Stimulated activated CD4-positive, alpha-beta T cell treated with anti-CD3 and anti-CD28 coated beads, Interleukin-1b, Interleukin-23, amount 100 ng/mL, for 4 hours (primary cell): Measurements from ENCODE around the gene KLHL22.
A peak's percentile ranks its signal among the peaks of the same experiment; 100 is the strongest.
"Not testable (repeated sequence)": the region's sequence is repeated elsewhere in the genome, so short reads cannot be mapped to it uniquely, and the experiment has no call there.

Source experiments
- DNase-seq, 2 donors: peaks; one replicate each; pipeline ENCODE4 v3.0.0-alpha.2; 2020; ENCODE audit warnings: low read depth in 2 of 2

Gene KLHL22

DNA sequence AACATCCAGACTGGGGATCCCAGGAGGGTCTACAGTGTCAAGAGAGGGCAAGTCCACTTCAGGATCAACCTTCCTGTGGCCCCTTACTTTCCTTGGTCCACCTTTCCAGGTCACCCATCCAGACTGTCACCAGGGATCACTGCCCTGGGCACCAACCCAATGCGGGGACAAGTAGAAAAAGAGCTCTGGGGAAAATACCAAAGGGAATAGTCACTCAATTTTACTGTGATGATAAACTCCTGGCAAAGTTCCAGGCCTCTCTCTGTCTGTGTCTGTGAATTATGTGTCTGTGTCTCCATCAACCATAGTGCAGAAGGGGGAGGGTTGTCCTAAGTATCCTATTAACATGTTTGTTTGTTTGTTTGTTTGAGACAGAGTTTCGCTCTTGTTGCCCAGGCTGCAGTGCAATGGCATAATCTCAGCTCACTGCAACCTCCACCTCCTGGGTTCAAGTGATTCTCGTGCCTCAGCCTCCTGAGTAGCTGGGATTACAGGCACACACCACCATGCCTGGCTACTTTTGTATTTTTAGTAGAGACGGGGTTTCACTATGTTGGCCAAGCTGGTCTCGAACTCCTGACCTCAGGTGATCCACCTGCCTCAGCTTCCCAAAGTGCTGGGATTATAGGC lies 8.8 kb upstream of the KLHL22 start:
- DNase-seq: not testable (repeated sequence)

DNA sequence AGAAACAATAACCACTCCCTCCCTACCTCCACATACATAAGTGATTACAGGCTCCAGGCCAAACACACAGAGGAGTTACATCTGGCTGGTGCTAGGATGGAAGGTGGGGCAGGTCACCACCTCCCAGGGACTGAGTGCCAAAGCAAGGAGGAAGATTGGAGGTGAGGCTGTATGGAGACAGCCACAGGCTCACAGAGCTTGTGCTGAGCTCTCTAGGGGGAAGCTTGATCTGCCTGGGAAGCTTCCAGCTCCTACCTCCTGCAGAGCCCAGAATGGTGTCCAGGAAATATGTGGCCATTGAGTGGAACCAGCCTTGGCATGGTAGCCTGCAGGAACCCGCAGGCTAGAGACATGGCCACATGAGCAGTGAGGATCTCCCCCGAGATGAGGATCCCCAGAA lies 8.2 kb upstream of the KLHL22 start:
- DNase-seq: no peak

- DNase-seq: no peak
These were observed 4.2 kb upstream of the KLHL22 start for GRCh38 chr22:20499769-20500168.

GRCh38 chr22:20498913-20499312 lies 3.3 kb upstream of the KLHL22 start:
- no peak for DNase-seq

GRCh38 chr22:20497426-20497825 lies 1.8 kb upstream of the KLHL22 start:
- no peak for DNase-seq

DNA sequence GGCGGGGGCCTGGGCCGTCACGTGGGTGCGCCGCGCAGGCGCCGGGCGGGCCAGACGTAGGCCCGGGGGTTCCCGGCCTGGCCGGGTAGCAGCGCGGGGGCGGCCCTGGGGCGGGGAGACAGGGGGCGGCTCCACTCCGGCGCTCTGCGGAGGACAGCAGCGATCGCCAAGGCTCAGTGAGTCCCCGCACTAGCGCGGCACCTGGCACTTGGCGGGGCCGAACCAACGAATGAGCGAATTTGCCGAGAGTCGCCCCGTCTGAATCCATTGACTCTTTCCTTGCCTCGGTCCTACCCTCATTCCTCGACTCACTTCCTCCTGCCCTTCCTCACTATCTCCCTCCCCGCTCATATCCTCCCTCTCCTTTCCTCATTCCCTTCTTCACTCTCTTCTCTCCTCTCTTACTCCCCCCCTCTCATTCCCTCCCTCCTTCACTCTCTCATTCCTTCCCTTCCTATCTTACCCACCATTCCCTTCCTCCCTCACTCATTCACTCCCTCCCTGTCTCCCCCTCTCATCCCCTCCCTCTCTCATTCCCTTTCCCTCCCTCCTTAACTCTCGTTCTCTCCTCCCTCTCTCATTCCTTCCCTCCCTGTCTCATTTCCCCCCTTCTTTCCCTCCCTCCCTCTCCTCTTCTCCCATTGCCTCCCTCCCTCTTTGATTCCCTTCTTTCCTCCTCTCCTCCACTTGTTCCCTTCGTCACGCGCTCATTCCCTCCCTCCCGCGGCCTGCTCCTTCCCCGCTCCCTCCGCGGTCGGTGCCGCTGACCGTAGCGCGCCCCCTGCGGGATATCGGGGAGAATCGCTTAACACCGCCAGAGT lies 476 bp upstream of the KLHL22 start:
- peak; percentile 86 to 93 for DNase-seq

DNA sequence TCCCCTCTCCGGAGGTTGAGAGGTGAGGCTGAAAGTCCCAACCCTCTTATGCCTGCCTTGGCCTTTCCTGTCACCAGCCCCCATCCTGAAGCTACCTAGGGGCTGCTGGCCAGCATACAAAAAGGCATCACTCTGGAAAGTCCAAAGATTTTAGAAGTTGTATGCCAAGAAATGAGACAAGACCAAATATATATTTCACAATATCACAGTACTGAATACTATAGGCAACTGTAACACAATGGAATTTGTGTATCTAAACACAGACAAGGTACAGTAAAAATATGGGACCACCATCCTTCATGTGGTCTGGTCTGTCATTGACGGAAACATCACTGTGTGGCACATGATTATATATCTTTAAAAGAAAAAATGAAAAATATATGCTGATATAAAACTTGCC lies 4.2 kb downstream of the KLHL22 start:
- DNase-seq: no peak

DNA sequence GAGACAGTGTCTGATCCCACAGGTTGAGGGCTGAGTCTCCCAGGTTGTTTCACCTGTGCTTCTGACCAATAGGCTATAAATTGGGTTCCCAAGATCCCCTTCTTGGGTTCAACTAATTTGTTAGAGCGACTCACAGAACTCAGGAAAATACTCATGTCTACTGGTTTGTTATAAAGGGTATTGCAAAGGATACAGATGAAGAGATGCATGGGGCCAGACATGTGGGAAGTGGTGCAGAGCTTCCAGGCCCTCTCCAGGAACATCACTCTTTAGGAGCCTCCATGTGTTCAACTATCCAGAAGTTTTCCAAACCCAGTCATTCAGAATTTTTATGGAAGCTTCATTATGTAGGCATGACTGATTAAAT lies 4.7 kb downstream of the KLHL22 start:
- no peak for DNase-seq

- DNase-seq: no peak
These were observed 5.2 kb downstream of the KLHL22 start for GRCh38 chr22:20490183-20490940.

GRCh38 chr22:20488946-20489345 lies 6.6 kb downstream of the KLHL22 start:
- DNase-seq: no peak

GRCh38 chr22:20487715-20488114 lies 7.9 kb downstream of the KLHL22 start:
- no peak for DNase-seq

GRCh38 chr22:20486229-20486628 lies 9.4 kb downstream of the KLHL22 start:
- DNase-seq: no peak

- DNase-seq: no peak
These were observed 10.5 kb downstream of the KLHL22 start for GRCh38 chr22:20484948-20485683.

DNA sequence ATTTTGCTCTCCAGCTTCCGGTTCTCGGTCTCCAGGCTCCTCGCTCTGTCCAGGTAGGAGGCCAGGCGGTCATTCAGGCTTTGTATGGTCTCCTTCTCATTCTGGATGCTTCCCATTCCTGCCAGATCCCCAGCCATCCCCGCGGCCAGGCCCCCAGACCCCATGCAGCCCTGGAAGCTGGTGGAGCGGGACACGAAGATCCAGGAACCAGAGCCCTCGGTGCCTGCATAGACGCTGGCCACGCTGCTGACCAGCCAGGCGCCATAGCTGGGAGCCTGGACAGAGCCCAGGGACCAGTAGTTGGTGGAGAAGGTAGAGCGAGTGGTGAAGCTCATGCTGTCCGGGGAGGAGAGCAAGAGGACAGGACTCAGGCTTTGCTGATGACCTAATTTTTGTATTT lies 11.8 kb downstream of the KLHL22 start:
- no peak for DNase-seq

DNA sequence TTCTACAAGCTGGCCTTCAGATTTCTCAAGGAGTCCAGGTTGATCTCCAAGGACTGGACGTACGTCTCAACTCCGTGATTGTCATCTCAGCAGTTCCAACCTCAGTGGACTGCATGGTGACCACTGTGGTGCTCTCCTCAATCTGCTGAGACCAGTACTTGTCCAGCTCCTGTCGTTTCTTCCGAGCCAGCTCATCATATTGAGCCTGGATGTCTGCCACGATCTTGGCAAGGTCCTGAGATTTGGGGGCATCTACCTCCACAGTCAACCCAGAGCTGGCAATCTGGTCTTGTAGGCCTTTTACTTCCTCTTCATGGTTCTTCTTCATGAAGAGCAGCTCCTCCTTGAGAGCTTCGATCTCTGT lies 12.5 kb downstream of the KLHL22 start:
- DNase-seq: not testable (repeated sequence)

- no peak for DNase-seq
These were observed 15.9 kb downstream of the KLHL22 start for GRCh38 chr22:20479612-20480196.

- not testable (repeated sequence) for DNase-seq
These were observed 17.5 kb downstream of the KLHL22 start for GRCh38 chr22:20478059-20478458.

DNA sequence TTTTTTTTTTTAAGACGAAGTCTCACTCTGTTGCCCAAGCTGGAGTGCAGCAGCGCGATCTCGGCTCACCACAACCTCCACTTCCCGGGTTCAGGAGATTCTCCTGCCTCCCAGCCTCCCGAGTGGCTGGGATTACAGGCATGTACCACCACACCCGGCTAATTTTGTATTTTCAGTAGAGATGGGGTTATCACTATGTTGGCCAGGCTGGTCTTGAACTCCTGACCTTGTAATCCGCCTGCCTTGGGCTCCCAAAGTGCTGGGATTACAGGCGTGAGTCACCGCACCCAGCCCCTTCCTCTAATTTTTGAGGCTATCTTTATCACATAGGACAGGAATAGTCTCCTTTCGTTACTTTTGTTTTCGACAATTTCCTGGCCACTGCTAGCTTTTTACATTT lies 20.0 kb downstream of the KLHL22 start:
- DNase-seq: not testable (repeated sequence)

DNA sequence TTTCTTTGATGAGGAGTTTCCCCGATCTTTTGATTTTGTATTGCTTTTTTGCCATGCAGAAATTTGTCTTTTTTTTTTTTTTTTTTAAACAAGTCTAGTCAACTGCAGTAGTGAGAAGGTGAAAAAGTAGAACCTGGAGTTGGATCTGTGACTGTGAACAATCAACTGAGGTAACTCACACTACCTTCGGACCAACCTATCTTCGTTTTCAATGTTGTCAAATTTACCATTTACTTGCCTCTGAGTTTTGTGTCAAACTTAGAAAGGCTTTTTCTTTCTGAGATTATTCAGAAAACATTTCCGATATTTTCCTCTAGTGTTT lies 20.5 kb downstream of the KLHL22 start:
- DNase-seq: no peak

DNA sequence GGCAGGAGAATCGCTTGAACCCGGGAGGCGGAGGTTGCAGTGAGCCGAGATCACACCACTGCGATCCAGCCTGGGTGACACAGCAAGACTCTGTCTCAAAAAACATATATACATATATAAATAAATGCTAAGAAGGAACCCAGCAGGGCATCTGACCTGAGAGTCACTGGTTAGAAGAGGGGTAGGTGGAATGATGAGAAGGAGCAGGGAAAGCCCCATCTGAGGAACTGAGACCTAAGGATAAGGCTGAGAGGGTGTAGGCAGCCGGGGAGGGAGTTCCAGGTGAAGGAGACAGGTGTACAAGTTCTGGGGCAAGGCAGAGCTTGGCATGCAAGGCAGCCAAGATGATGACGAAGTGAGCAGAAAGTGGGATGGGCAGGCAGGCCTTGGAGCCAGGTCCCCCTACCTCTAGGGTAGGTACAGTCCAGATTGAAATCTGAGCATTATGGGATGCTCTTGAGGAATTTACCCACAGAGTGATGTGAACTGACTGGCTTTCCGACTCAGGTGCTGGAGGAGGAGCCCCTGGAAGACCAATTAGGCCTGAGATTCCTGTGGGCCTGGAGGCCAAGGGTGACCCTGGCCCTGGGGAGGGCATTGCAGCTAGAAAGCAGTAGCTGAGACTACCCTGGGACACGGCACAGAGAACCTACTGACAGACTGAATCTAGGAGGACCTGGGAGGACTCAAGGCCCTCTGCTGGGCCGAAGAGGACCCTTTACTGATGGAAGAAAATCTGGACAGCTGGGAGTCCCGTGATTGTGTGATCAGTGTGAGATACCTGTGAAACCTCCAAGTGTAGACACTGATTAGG lies 22.8 kb downstream of the KLHL22 start:
- DNase-seq: no peak
